GM23338 (cell line): ENCODE measurements around the gene CHIC1.

Experiments
- CREB1 ChIP-seq: fragments of 250-450 bp; sonication (Bioruptor Pico); IDR thresholded peaks from 2 replicates; pipeline ENCODE4 v1.5.0; 2020; ENCODE audit warnings: low read depth, mild to moderate bottlenecking, moderate library complexity
- CTCF ChIP-seq, 2 experiments: fragments of 200-600 bp in 1 of 2; sonication (generic) in 1 of 2; conservative IDR thresholded peaks; 2 replicates each; pipeline versions ENCODE4 v1.5.1 to v1.6.1; 2016 to 2017; ENCODE audit warnings: antibody characterized with exemption in 2 of 2, low read depth in 2 of 2, mild to moderate bottlenecking in 2 of 2, moderate library complexity in 1 of 2
- ETS1 ChIP-seq: IDR thresholded peaks from 2 replicates; pipeline ENCODE4 v1.6.1; 2016; ENCODE audit warnings: antibody characterized with exemption
- EZH2 ChIP-seq: fragments of 200-600 bp; sonication (generic); IDR thresholded peaks from one replicate; pipeline ENCODE4 v1.8.0; 2017; ENCODE audit warnings: antibody characterized with exemption, mild to moderate bottlenecking, low read depth; ENCODE audit not compliant: unreplicated experiment
- EZH2phosphoT487 ChIP-seq: fragments of 200-600 bp; sonication (generic); IDR thresholded peaks from one replicate; pipeline ENCODE4 v1.8.1; 2018; ENCODE audit warnings: antibody characterized with exemption; ENCODE audit not compliant: unreplicated experiment
- JUNB ChIP-seq: IDR thresholded peaks from one replicate; pipeline ENCODE4 v1.6.1; 2016; ENCODE audit warnings: antibody characterized with exemption; ENCODE audit not compliant: unreplicated experiment
- POLR2AphosphoS5 ChIP-seq: IDR thresholded peaks from 2 replicates; pipeline ENCODE4 v1.6.1; 2016; ENCODE audit warnings: antibody characterized with exemption, low read depth
- REST ChIP-seq: IDR thresholded peaks from one replicate; pipeline ENCODE4 v1.6.1; 2018; ENCODE audit warnings: antibody characterized with exemption; ENCODE audit not compliant: unreplicated experiment
- ZNF114 ChIP-seq: fragments of 250-450 bp; sonication (Bioruptor Pico); IDR thresholded peaks from 2 replicates; pipeline ENCODE4 v1.5.0; 2020; ENCODE audit warnings: mild to moderate bottlenecking, moderate library complexity
- ZNF331 ChIP-seq: fragments of 250-450 bp; sonication (Bioruptor Pico); IDR thresholded peaks from 2 replicates; pipeline ENCODE4 v1.5.0; 2020; ENCODE audit warnings: low read depth, mild to moderate bottlenecking, moderate library complexity

GRCh38 chrX:73683236-73683859 is 120.4 kb downstream of the CHIC1 start:
- no peak for TF ChIP-seq EZH2
- no peak for TF ChIP-seq CTCF (conservative IDR thresholded peaks at IDR 0.05; ENCODE audit: low read depth in 2 of 2)
- no peak for TF ChIP-seq REST
- TF ChIP-seq JUNB = no peak
- TF ChIP-seq POLR2AphosphoS5 = no peak
- no peak for TF ChIP-seq ZNF331 (CRISPR knock-in tag)
- no peak for TF ChIP-seq EZH2phosphoT487
- TF ChIP-seq ETS1 = no peak
- no peak for TF ChIP-seq CREB1 (CRISPR knock-in tag)
- TF ChIP-seq ZNF114 = no peak
